SH-SY5Y (cell line): ENCODE data around the gene PNKP.

ENCODE experiments used
- GATA2 ChIP-seq: IDR thresholded peaks from 2 replicates; pipeline ENCODE4 v1.6.1; 2011; ENCODE audit warnings: mild to moderate bottlenecking, low read depth, low read length
- GATA3 ChIP-seq: IDR thresholded peaks from 2 replicates; pipeline ENCODE4 v1.6.1; 2011; ENCODE audit warnings: low read depth, mild to moderate bottlenecking, low read length, moderate library complexity

GRCh38 chr19:49887037-49887664, 19.8 kb upstream of the PNKP start:
- TF ChIP-seq GATA3 (no peak), GATA2 (no peak)
